GM12874 (cell line): Measurements from ENCODE around the gene RNF31.

Experiments
- CTCF ChIP-seq: IDR thresholded peaks from 2 replicates; pipeline ENCODE4 v1.5.1; 2011; ENCODE audit warnings: low read depth, mild to moderate bottlenecking, control low read depth, low read length, moderate library complexity; ENCODE audit not compliant: insufficient read depth

The RNF31 gene

DNA sequence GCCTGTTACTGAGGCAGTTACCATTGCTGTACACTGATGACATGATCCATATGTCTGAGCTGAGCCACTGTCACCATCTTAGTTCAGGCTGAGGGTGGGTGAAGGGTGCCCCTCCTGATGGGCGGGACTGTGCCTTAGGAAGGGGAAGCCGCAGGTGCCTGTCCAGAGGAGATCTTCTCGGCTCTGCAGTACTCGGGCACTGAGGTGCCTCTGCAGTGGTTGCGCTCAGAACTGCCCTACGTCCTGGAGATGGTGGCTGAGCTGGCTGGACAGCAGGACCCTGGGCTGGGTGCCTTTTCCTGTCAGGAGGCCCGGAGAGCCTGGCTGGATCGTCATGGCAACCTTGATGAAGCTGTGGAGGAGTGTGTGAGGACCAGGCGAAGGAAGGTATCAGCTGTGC, 3.7 kb downstream of the RNF31 start:
- no peak for TF ChIP-seq CTCF

DNA sequence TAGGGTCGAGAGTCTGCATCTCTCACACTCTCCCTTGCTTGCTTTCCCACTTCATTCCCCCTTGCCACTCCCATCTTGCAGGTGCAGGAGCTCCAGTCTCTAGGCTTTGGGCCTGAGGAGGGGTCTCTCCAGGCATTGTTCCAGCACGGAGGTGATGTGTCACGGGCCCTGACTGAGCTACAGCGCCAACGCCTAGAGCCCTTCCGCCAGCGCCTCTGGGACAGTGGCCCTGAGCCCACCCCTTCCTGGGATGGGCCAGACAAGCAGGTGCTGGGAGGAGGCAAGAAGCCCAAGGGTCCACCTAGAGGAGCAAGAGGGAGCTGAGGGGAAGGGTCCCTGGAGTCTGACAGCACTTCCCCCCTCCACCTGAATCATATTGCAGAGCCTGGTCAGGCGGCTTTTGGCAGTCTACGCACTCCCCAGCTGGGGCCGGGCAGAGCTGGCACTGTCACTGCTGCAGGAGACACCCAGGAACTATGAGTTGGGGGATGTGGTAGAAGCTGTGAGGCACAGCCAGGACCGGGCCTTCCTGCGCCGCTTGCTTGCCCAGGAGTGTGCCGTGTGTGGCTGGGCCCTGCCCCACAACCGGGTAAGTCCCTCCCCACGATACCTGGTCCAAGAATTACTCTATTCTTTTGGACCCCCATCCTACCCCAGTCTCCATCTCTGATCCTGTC, 4.2 kb downstream of the RNF31 start:
- TF ChIP-seq CTCF: no peak

DNA sequence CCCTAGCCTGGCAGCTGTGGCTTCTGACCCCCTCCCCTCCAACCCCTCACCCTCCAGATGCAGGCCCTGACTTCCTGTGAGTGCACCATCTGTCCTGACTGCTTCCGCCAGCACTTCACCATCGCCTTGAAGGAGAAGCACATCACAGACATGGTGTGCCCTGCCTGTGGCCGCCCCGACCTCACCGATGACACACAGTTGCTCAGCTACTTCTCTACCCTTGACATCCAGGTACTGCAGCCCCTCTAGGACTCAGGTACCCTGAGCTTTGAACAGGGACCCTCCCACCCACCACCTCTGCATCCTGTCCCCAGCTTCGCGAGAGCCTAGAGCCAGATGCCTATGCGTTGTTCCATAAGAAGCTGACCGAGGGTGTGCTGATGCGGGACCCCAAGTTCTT, 7.8 kb downstream of the RNF31 start:
- TF ChIP-seq CTCF: no peak

DNA sequence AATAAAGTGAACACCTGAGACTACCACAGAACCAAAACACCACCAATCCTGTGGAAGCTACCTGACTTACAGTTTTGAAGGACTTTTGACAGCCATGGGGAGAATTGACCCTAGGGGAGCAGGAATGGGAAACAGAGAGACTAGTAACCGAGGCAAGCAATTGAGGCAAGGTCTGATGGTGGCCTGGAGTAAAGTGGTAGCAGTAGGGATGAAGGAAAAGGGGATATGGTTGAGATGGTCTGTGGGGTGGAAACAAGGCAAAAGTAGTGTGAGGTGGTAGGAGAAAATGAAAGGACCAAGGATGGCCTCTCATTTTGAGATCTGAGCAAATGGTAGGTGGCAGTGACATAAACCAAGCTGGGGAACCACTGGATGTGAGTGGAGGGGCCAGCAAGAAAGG, 9.5 kb downstream of the RNF31 start:
- no peak for TF ChIP-seq CTCF

GRCh38 chr14:24157331-24157730, 10.0 kb downstream of the RNF31 start:
- TF ChIP-seq CTCF: no peak

DNA sequence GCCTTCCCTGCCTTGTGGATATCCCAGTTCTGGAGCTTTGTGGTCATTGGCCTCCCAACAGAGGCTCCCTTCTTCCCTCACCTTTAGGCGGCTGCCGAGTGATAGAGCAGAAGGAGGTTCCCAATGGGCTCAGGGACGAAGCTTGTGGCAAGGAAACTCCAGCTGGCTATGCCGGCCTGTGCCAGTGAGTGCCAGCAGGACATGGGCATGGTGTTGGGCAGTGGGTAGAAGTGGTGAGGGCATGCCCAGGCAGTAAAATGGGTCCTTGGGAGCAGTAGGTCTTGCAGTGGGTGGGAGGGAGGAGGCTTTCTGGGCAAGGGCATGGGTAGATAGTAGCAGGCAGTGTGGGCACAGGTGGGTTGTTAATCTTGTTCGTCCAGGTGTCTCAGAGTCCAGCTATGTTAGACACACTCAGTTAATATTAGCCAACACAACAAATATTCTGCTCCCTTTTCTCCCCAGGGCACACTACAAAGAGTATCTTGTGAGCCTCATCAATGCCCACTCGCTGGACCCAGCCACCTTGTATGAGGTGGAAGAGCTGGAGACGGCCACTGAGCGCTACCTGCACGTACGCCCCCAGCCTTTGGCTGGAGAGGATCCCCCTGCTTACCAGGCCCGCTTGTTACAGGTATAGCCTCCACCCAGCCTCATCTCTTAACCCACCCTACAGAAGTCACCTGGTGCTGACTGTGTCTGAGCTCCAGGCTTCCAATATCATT, 12.6 kb downstream of the RNF31 start:
- TF ChIP-seq CTCF: no peak

DNA sequence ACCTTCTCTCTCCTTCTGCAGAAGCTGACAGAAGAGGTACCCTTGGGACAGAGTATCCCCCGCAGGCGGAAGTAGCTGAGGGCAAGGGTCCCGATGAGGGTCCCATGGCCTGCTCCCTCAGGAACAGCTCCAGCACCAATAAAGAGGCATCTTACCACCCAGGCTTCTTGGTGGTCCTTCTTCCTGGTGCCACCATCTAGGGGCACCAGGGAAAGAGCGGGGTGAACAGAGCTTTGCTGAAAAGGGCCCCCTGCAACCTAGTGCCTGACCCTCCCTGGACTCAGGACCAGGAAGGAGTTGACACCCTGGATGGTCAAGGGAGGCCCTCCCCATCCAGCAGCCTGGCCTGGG, 13.2 kb downstream of the RNF31 start:
- TF ChIP-seq CTCF: no peak
